Esophagus squamous epithelium (tissue), 4 donors: ENCODE data around the gene OGFR.

Experiments
- CTCF ChIP-seq, 6 experiments: fragments of 450-650 bp in 4 of 6; fragments of 200-600 bp in 2 of 6; sonication (generic) in 2 of 6; IDR thresholded peaks; one replicate each; pipeline ENCODE4 v1.5.1; 2016 to 2019; ENCODE audit warnings: antibody characterized with exemption in 6 of 6, mild to moderate bottlenecking in 4 of 6, moderate library complexity in 4 of 6
- POLR2A ChIP-seq, 4 donors: fragments of 450-650 bp; IDR thresholded peaks; one replicate each; pipeline ENCODE4 v1.6.1; 2017; ENCODE audit warnings: antibody characterized with exemption in 4 of 4, mild to moderate bottlenecking in 4 of 4, moderate library complexity in 3 of 4

- TF ChIP-seq CTCF (IDR thresholded peaks at IDR 0.05) (no peak), POLR2A (IDR thresholded peaks at IDR 0.05) (no peak)
These were observed 26.7 kb downstream of the OGFR start for GRCh38 chr20:62831361-62831788.
